Measurements from ENCODE around the gene MATR3.

Gene MATR3

DNA sequence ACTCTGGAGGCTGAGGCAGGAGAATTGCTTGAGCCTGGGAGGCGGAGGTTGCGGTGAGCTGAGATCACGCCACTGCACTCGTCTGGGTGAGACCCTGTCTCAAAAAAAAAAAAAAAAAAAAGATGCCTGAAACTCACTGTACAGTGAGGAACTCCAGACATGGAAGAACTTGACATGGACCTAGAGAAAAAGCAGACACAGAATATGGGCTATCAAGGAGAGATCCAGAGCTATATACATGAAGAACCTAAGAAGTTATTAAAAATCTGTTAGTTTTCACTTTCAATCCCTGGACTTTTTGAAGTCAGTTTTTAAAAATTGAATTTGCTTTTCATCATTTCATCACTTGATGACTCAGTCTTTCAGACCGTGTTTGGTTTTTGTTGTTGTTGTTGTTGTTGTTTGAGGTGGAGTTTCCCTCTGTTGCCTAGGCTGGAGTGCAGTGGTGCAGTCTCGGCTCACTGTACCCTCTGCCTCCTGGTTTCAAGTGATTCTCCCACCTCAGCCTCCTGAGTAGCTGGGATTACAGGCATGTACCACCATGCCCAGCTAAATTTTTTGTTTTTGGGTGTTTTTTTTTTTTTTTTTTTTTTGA lies 68.4 kb downstream of the MATR3 start:
- DNase-seq = no peak

DNA sequence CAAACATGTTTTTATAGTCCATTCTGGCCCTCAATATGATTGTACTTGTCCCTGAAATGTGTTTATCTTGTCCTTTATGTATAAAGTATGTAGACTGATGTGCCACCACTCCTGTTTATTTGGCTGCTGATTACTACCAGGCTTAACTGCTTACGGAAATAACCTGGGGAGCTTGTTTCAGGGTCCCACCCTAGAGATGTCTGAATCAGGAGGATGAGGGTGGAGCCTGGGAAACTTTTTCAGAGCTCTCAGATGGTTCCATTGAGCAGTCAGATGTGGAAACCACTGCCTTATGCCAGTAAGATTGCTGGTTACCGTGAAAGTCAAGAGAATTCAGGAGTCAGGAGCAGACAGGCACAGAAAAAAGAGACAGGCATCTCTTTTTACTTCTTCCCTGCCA lies 70.4 kb downstream of the MATR3 start:
- no peak for DNase-seq

DNA sequence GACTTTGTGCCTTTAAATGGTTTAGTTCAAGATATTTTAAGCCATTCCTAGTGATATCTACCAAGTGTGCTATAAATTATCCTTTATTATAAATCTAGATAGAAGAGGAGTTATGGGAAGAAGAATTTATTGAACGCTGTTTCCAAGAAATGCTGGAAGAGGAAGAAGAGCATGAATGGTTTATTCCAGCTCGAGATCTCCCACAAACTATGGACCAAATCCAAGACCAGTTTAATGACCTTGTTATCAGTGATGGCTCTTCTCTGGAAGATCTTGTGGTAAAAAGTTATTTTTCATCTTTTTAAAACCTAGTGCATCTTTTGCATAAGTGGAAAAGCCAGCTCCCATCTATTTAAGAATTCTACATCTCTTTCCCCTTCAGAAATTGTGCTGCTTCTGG lies 70.9 kb downstream of the MATR3 start:
- no peak for DNase-seq

- DNase-seq = peak in 1 of 2 donors; percentile 21
Measured at GRCh38 chr5:139368613-139369012, 75.1 kb downstream of the MATR3 start.

- no peak for DNase-seq
Measured at GRCh38 chr5:139369181-139369580, 75.6 kb downstream of the MATR3 start.

DNA sequence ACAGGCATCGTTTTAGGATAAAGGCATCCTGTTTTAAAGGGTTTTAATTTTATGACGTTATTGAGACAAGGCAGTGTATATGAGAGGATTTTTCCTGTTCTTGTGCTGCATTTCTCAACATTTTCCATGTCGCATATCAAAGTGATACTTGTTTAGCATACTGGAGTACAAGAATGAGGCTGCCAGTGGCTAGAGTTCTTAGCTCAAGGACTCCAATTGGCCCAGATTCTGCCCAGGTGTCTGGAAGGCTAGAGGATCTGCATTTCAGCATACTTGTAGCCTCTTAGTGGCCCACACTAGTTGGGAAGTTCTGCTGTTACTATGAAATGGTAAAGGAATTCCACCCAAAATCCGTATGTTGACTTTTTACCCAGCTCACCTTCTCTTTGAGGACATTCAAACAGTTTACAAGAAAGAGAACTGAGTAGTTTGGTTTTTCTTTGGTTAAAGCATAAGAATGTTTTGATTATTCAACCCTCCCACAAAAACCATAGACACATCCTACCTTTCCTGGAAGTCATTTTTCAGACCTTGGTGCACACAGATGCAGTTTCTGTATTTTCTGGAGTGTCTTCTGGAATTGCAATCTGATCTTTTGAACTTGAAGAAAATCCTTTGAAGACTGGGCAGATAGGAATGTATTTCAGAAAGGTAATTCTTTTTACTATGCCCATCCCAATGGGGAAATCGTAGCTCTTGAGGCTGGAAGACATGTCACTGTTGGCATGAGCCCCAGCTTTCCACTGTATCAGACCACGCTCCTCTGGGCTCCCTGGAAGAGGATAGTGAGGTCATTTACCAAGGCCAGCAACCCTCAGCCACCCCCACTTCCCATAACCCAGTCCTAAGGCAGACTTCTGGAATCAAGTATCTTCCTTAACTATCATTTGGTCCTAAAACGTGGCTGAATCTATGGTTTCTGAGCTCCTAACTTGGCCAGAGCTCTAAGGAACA lies 78.2 kb downstream of the MATR3 start:
- no peak for DNase-seq

- DNase-seq = no peak
Measured at GRCh38 chr5:139374909-139375308, 81.4 kb downstream of the MATR3 start.

DNA sequence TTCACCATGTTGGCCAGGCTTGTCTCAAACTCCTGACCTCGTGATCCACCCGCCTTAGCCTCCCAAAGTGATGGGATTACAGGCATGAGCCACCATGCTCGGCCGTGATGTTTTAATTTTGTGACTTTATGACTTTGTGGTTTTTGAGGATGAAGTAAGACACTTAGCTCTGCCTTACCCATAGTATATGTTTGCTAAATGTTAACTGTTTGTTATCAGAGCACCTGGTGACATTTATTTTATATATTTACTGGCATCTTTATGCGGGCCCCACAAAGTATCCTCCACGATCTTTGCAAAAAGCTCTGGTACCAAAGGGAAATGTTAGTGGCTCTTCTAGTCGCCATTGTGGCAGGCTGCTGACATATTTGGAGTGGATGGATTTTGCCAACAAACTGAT lies 82.8 kb downstream of the MATR3 start:
- DNase-seq = no peak

- no peak for DNase-seq
Measured at GRCh38 chr5:139377226-139377625, 83.7 kb downstream of the MATR3 start.

DNA sequence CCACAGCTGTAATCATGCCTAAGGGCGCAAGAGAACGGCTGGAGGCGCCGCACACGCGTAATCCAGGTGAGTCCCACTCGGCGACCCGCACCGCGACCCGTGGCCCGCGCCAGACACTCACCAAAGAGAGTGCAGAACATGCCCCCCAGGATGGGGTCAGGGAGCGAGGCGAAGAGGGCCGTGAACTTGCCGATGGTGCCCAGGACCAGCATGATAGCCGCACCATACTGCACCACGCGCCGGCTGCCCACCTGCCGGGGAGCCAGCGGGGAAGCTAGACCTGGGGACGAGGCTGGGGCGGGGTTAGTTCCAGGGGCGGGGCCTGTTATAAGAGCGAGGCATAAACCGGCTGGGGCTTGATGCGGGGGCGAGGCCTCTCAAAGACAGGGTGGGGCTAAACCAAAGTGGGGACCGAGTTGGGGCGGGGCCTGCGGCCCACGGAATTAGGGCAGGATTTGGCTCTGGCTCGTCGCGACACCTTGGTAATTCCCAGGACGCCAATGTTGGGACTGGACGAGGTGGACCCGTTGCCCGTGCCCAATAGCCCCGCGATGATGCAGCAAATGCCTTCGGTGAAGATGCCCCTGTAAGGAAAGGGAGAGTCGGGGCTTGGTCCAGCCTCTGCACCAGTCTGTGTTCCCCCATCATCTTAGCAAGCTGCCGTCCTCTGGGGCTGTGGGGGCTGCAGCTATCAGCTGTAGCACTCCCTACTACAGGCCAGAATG lies 84.7 kb downstream of the MATR3 start:
- DNase-seq = no peak

- no peak for DNase-seq
Measured at GRCh38 chr5:139378941-139379361, 85.4 kb downstream of the MATR3 start.

- DNase-seq = no peak
Measured at GRCh38 chr5:139379626-139380449, 86.3 kb downstream of the MATR3 start.
